K562 (cell line): Measurements from ENCODE around the gene SLC37A3. TPM values are rescaled to one million over a fixed set of nuclear protein-coding genes. Genes with fewer than 3 reads are reported as not detected.
A peak's percentile ranks its signal among the peaks of the same experiment; 100 is the strongest.

Experiments
- ATAC-seq: fragments of 200-7000 bp; cut with Tn5 transposase; 3 replicates; pipeline ENCODE4 v1.9.1; 2020; ENCODE audit warnings: moderate library complexity
- BruUV-seq: library from RNA; stranded (reverse); fragments of 400-500 nt; replicated peaks from 2 replicates; lab custom pipeline; 2021; lab: Mats Ljungman, UMichigan
- CTCF ChIA-PET: fragments of 300-600 bp; formaldehyde crosslinking; extraction: SDS; loops from one replicate; lab custom pipeline; 2021; ENCODE audit warnings: low intra/inter-chr PET ratio; lab: Yijun Ruan, JAX
- POLR2A ChIA-PET: fragments of 300-600, 350-650 bp; sonication (Branson Sonifier 250); formaldehyde crosslinking; extraction: SDS; loops from one replicate; lab custom pipeline; 2021; ENCODE audit warnings: antibody characterized with exemption, inconsistent platforms; lab: Yijun Ruan, JAX
- DNase-seq, 4 experiments: peaks; one replicate each; pipeline versions ENCODE4 v3.0.0 to v3.0.0-alpha.2; 2011 to 2018; ENCODE audit warnings: low spot score in 3 of 4, mixed read lengths in 3 of 4; ENCODE audit errors: extremely low read depth in 1 of 4
- FAIRE-seq: peaks from 2 replicates; lab custom pipeline; 2011; peaks lifted over from hg19 to GRCh38; lab: Jason Lieb, UNC
- H2AFZ ChIP-seq: 2 replicates; pipeline ENCODE4 v1.6.0; 2011; ENCODE audit warnings: low read depth, low read length, control low read depth, inconsistent platforms
- H3K27ac ChIP-seq: fragments of 200-600 bp; 3 replicates; pipeline ENCODE4 v1.8.0; 2011; ENCODE audit warnings: low read depth, mild to moderate bottlenecking, control low read depth, inconsistent platforms, low read length, moderate library complexity, mixed read lengths; ENCODE audit errors: extremely low read depth
- H3K27me3 ChIP-seq, 2 experiments: fragments of 300-600 bp in 1 of 2; 2 replicates in 1 of 2; 3 replicates in 1 of 2; pipeline versions ENCODE4 v1.6.0 to v1.8.0; 2011; ENCODE audit warnings: inconsistent platforms in 2 of 2, low read length in 2 of 2, mild to moderate bottlenecking in 1 of 2, mixed read lengths in 1 of 2, moderate library complexity in 1 of 2; ENCODE audit not compliant: control insufficient read depth in 2 of 2, insufficient read depth in 2 of 2
- H3K36me3 ChIP-seq: fragments of 300-600 bp; 3 replicates; pipeline ENCODE4 v1.8.0; 2011; ENCODE audit warnings: mild to moderate bottlenecking, low read length, inconsistent platforms; ENCODE audit not compliant: control insufficient read depth, insufficient read depth
- H3K4me1 ChIP-seq, 2 experiments: fragments of 200-600 bp in 1 of 2; replicated peaks in 1 of 2; 2 replicates in 1 of 2; 3 replicates in 1 of 2; pipeline versions ENCODE4 v1.5.1 to v1.8.0; 2011; ENCODE audit warnings: inconsistent platforms in 2 of 2, low read length in 2 of 2, mild to moderate bottlenecking in 1 of 2, mixed read lengths in 1 of 2, moderate library complexity in 1 of 2; ENCODE audit not compliant: control insufficient read depth in 2 of 2, insufficient read depth in 2 of 2
- H3K4me2 ChIP-seq: 2 replicates; pipeline ENCODE4 v1.6.1; 2011; ENCODE audit warnings: low read length, control low read depth, inconsistent platforms, mixed read lengths; ENCODE audit not compliant: insufficient read depth
- H3K4me3 ChIP-seq: fragments of 200-600 bp; sonication (generic), shearing (Covaris generic); 2 replicates; pipeline ENCODE4 v1.5.1; 2016; ENCODE audit warnings: control low read depth, inconsistent platforms
- H3K79me2 ChIP-seq: fragments of 200-600 bp; 3 replicates; pipeline ENCODE4 v1.8.0; 2011; ENCODE audit warnings: low read length, inconsistent platforms; ENCODE audit not compliant: control insufficient read depth, insufficient read depth
- H3K9ac ChIP-seq, 2 experiments: 2 replicates each; pipeline versions ENCODE4 v1.6.0 to v1.6.1; 2011; ENCODE audit warnings: low read depth in 2 of 2, low read length in 2 of 2, control low read depth in 1 of 2, inconsistent platforms in 1 of 2, mild to moderate bottlenecking in 1 of 2, mixed read lengths in 1 of 2; ENCODE audit not compliant: insufficient read depth in 1 of 2
- H3K9me1 ChIP-seq: one replicate; pipeline ENCODE4 v1.6.0; 2011; ENCODE audit warnings: inconsistent platforms, mild to moderate bottlenecking, low read length, moderate library complexity; ENCODE audit not compliant: control insufficient read depth, insufficient read depth
- H3K9me3 ChIP-seq: replicated peaks from 2 replicates; pipeline ENCODE4 v1.5.1; 2011; ENCODE audit warnings: low read depth, low read length, inconsistent platforms; ENCODE audit not compliant: control insufficient read depth, insufficient read depth
- H4K20me1 ChIP-seq: replicated peaks from 2 replicates; pipeline ENCODE4 v1.6.1; 2011; ENCODE audit warnings: low read length, inconsistent platforms, mixed read lengths; ENCODE audit not compliant: control insufficient read depth, insufficient read depth
- ETV1 ChIP-seq: fragments of 450-650 bp; conservative IDR thresholded peaks from 2 replicates; pipeline ENCODE4 v1.6.1; 2016; ENCODE audit warnings: missing genetic modification characterization, control low read depth, low read depth, missing compliant biosample characterization
- JUN ChIP-seq, 2 experiments: sonication (generic) in 1 of 2; formaldehyde crosslinking in 1 of 2; IDR thresholded peaks; 2 replicates each; pipeline versions ENCODE4 v1.6.1 to v1.8.0; 2012 to 2022; ENCODE audit warnings: borderline replicate concordance in 2 of 2, mild to moderate bottlenecking in 2 of 2, improper control_type of control experiment in 1 of 2, low read depth in 1 of 2, low read length in 1 of 2, missing genetic modification reagents in 1 of 2
- POLR3A ChIP-seq: IDR thresholded peaks from 2 replicates; pipeline ENCODE4 v1.6.1; 2011; ENCODE audit warnings: borderline replicate concordance, mild to moderate bottlenecking, moderate library complexity; ENCODE audit not compliant: insufficient read length, insufficient read depth; ENCODE audit errors: extremely low read depth
- SLC30A9 ChIP-seq: fragments of 250-450 bp; sonication (Bioruptor Pico); IDR thresholded peaks from 2 replicates; pipeline ENCODE4 v1.8.0; 2022; ENCODE audit warnings: mild to moderate bottlenecking, moderate library complexity
- TOE1 ChIP-seq, 2 experiments: fragments of 450-650 bp in 1 of 2; sonication (generic) in 1 of 2; formaldehyde crosslinking in 1 of 2; IDR thresholded peaks; 2 replicates each; pipeline versions ENCODE4 v1.7.1 to v1.8.0; 2016 to 2022; ENCODE audit warnings: borderline replicate concordance in 2 of 2, mild to moderate bottlenecking in 2 of 2, antibody characterized with exemption in 1 of 2, inconsistent platforms in 1 of 2, low read depth in 1 of 2, missing genetic modification reagents in 1 of 2, moderate library complexity in 1 of 2
- WGBS: fragments of 100-300 bp; shearing (Covaris generic); methylation state at CpG from one replicate; pipeline ENCODE4 v1.1.6; 2016; ENCODE audit warnings: low coverage, mixed read lengths; ENCODE audit not compliant: insufficient coverage; ENCODE audit errors: missing lambda C conversion rate; 5-methylcytosine and 5-hydroxymethylcytosine counted together
- in situ Hi-C: fragments of 300-500 bp; cut with MboI; formaldehyde crosslinking; loops from 4 replicates; pipeline ENCODE4 v1.15.0; 2018; ENCODE audit warnings: inconsistent platforms, mixed read lengths
- intact Hi-C: fragments of 100-400 bp; cut with micrococcal nuclease; formaldehyde crosslinking; loops from 2 replicates; pipeline ENCODE4 v1.14.2; 2022
- polyA plus RNA-seq, 8 experiments: library from polyadenylated mRNA; depleted of rRNA in 4 of 8; stranded (reverse) in 5 of 8; unstranded in 3 of 8; fragments of >200 nt; fragmentation: Nextera tagmentation in 2 of 8; fragmentation: Illumina TruSeq in 1 of 8; extraction: Ambion mirVana in 2 of 8; extraction: Trizol in 1 of 8; gene quantifications; 2 replicates each; pipeline versions ENCODE4 v1.2.1 to v1.2.3, GENCODE V29; 2011 to 2014; ENCODE audit warnings: inconsistent platforms in 1 of 8, missing spikeins in 1 of 8
- total RNA-seq, 7 experiments: library from RNA; depleted of rRNA in 6 of 7; stranded (reverse); fragments of >200 nt in 6 of 7; fragmentation: Illumina TruSeq in 2 of 7; extraction: Trizol in 2 of 7; gene quantifications; 2 replicates each; pipeline versions ENCODE4 v1.2.1 to v1.2.3, GENCODE V29; 2011 to 2021; ENCODE audit warnings: low replicate concordance in 1 of 7
- TF ChIP-seq, protein P1 (sequence below): sonication (generic); IDR thresholded peaks from 2 replicates; pipeline ENCODE4 v1.6.1; 2016
- TF ChIP-seq, protein P2 (sequence below), 2 experiments: fragments of 150-350 bp in 1 of 2; IDR thresholded peaks; 2 replicates each; pipeline ENCODE4 v1.6.1; 2012 to 2016; ENCODE audit warnings: low read depth in 2 of 2, low read length in 2 of 2, mild to moderate bottlenecking in 1 of 2, moderate library complexity in 1 of 2
- TF ChIP-seq, protein P3 (sequence below): fragments of 450-650 bp; formaldehyde crosslinking; IDR thresholded peaks from 2 replicates; pipeline ENCODE4 v1.4.0; 2022; ENCODE audit warnings: mild to moderate bottlenecking, moderate library complexity
- TF ChIP-seq, protein P4 (sequence below): fragments of 450-650 bp; formaldehyde crosslinking; IDR thresholded peaks from 2 replicates; pipeline ENCODE4 v1.4.0; 2020; ENCODE audit warnings: mild to moderate bottlenecking, mixed read lengths
- TF ChIP-seq, protein P5 (sequence below): fragments of 250-450 bp; sonication (Bioruptor Pico); IDR thresholded peaks from 2 replicates; pipeline ENCODE4 v1.9.0; 2021; ENCODE audit warnings: mild to moderate bottlenecking, inconsistent platforms

SLC37A3 gene
- total and polyA plus RNA-seq, 9 of the 15 experiments (the other 6 are each of a cell fraction or from before 2014, with no cell fraction given): 11.7 to 59.1 (median 26.8) TPM

DNA sequence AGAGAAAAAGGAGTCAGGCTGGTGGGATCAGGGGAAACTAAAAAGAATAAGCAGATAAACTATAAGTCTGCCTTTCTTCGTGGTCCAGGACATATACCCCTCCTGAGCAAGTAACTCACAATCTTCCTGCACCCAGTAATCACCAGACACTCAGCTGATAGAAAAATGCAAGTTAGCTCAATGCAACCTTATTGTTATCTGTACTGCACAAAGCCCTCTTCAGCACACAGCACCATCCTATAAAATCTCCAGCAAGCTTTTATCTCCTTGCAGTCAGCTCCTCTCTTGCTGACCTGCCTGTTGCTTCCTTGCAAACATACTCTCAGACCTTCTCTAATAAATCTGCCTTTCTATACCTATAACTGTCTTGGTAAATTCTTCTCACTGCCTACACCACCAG lies 6.7 kb downstream of the SLC37A3 start:
- no peaks in the 10 kb centered on the region for H3K9me3 ChIP-seq
- H3K4me3 ChIP-seq: no peak overlapping the region
- H3K79me2 ChIP-seq: peaks cover 73% of the 10 kb centered on the region
- no peaks in the 10 kb centered on the region for H3K27me3 ChIP-seq
- peak in 2 of 4 experiments; percentile 68 to 84 for DNase-seq
- ATAC-seq: peak; percentile 81
- H3K27ac ChIP-seq: no peak overlapping the region
- no peak overlapping the region for H2AFZ ChIP-seq
- FAIRE-seq: peak; percentile 87
- no TSS peak for BruUV-seq
- POLR2A ChIA-PET: interaction anchor here (0.6 to 3.2 kb wide), 6 partner anchors 10 to 154 kb away, joined by 3 to 14 read pairs (median 3); no protein-coding TSS in a partner anchor
- H3K9me1 ChIP-seq: peaks cover 7% of the 10 kb centered on the region
- peaks cover 41% of the 10 kb centered on the region for H4K20me1 ChIP-seq
- in situ Hi-C loops: no loop called here
- intact Hi-C loops: no loop called here
- peaks cover 27 to 28% of the 10 kb centered on the region in 2 experiments for H3K4me1 ChIP-seq
- H3K36me3 ChIP-seq: no peaks in the 10 kb centered on the region
- peak overlapping the region; percentile 28 for H3K4me2 ChIP-seq
- H3K9ac ChIP-seq: no peak overlapping the region
- CTCF ChIA-PET: no interaction called here
- WGBS: 0% methylated on average over 1 of the region's 1 CpG
- no peak for TF ChIP-seq JUN (IDR thresholded peaks at IDR 0.05; ENCODE audit: borderline replicate concordance, low read depth, low read length)
- TF ChIP-seq JUN (CRISPR knock-in tag; IDR thresholded peaks at IDR 0.05; ENCODE audit: borderline replicate concordance): no peak
- TF ChIP-seq, protein P1, sequence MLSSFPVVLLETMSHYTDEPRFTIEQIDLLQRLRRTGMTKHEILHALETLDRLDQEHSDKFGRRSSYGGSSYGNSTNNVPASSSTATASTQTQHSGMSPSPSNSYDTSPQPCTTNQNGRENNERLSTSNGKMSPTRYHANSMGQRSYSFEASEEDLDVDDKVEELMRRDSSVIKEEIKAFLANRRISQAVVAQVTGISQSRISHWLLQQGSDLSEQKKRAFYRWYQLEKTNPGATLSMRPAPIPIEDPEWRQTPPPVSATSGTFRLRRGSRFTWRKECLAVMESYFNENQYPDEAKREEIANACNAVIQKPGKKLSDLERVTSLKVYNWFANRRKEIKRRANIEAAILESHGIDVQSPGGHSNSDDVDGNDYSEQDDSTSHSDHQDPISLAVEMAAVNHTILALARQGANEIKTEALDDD: peak; percentile 64
- no peak for TF ChIP-seq POLR3A
- no peak for TF ChIP-seq ETV1 (tag)
- TF ChIP-seq, protein P2, sequence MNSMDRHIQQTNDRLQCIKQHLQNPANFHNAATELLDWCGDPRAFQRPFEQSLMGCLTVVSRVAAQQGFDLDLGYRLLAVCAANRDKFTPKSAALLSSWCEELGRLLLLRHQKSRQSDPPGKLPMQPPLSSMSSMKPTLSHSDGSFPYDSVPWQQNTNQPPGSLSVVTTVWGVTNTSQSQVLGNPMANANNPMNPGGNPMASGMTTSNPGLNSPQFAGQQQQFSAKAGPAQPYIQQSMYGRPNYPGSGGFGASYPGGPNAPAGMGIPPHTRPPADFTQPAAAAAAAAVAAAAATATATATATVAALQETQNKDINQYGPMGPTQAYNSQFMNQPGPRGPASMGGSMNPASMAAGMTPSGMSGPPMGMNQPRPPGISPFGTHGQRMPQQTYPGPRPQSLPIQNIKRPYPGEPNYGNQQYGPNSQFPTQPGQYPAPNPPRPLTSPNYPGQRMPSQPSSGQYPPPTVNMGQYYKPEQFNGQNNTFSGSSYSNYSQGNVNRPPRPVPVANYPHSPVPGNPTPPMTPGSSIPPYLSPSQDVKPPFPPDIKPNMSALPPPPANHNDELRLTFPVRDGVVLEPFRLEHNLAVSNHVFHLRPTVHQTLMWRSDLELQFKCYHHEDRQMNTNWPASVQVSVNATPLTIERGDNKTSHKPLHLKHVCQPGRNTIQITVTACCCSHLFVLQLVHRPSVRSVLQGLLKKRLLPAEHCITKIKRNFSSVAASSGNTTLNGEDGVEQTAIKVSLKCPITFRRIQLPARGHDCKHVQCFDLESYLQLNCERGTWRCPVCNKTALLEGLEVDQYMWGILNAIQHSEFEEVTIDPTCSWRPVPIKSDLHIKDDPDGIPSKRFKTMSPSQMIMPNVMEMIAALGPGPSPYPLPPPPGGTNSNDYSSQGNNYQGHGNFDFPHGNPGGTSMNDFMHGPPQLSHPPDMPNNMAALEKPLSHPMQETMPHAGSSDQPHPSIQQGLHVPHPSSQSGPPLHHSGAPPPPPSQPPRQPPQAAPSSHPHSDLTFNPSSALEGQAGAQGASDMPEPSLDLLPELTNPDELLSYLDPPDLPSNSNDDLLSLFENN (IDR thresholded peaks at IDR 0.05; ENCODE audit: low read depth in 2 of 2, low read length in 2 of 2): no peak
- TF ChIP-seq, protein P3, sequence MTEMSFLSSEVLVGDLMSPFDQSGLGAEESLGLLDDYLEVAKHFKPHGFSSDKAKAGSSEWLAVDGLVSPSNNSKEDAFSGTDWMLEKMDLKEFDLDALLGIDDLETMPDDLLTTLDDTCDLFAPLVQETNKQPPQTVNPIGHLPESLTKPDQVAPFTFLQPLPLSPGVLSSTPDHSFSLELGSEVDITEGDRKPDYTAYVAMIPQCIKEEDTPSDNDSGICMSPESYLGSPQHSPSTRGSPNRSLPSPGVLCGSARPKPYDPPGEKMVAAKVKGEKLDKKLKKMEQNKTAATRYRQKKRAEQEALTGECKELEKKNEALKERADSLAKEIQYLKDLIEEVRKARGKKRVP (CRISPR knock-in tag): no peak
- TF ChIP-seq, protein P4, sequence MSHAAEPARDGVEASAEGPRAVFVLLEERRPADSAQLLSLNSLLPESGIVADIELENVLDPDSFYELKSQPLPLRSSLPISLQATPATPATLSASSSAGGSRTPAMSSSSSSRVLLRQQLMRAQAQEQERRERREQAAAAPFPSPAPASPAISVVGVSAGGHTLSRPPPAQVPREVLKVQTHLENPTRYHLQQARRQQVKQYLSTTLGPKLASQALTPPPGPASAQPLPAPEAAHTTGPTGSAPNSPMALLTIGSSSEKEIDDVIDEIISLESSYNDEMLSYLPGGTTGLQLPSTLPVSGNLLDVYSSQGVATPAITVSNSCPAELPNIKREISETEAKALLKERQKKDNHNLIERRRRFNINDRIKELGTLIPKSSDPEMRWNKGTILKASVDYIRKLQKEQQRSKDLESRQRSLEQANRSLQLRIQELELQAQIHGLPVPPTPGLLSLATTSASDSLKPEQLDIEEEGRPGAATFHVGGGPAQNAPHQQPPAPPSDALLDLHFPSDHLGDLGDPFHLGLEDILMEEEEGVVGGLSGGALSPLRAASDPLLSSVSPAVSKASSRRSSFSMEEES: no peak
- no peak; the same call in 1 of the 2 replicates for TF ChIP-seq TOE1 (IDR thresholded peaks at IDR 0.05; ENCODE audit: borderline replicate concordance)
- no peak for TF ChIP-seq TOE1 (CRISPR knock-in tag; IDR thresholded peaks at IDR 0.05; ENCODE audit: borderline replicate concordance, low read depth)
- TF ChIP-seq, protein P5, sequence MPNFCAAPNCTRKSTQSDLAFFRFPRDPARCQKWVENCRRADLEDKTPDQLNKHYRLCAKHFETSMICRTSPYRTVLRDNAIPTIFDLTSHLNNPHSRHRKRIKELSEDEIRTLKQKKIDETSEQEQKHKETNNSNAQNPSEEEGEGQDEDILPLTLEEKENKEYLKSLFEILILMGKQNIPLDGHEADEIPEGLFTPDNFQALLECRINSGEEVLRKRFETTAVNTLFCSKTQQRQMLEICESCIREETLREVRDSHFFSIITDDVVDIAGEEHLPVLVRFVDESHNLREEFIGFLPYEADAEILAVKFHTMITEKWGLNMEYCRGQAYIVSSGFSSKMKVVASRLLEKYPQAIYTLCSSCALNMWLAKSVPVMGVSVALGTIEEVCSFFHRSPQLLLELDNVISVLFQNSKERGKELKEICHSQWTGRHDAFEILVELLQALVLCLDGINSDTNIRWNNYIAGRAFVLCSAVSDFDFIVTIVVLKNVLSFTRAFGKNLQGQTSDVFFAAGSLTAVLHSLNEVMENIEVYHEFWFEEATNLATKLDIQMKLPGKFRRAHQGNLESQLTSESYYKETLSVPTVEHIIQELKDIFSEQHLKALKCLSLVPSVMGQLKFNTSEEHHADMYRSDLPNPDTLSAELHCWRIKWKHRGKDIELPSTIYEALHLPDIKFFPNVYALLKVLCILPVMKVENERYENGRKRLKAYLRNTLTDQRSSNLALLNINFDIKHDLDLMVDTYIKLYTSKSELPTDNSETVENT (CRISPR knock-in tag): no peak
- no peak for TF ChIP-seq SLC30A9
